Mesendoderm (in vitro differentiated cells): ENCODE results near the gene CDK5RAP2.

Experiments
- DNase-seq: peaks from one replicate; pipeline ENCODE4 v3.0.0; 2013
- H2AK5ac ChIP-seq: 2 replicates; pipeline ENCODE4 v1.6.1; 2013; ENCODE audit warnings: low read length, inconsistent platforms
- H2BK120ac ChIP-seq: 2 replicates; pipeline ENCODE4 v1.6.1; 2013; ENCODE audit warnings: low read depth, mild to moderate bottlenecking, low read length, moderate library complexity, mixed read lengths
- H2BK15ac ChIP-seq: replicated peaks from 2 replicates; pipeline ENCODE4 v1.6.1; 2013; ENCODE audit warnings: low read depth, mild to moderate bottlenecking, moderate library complexity
- H2BK5ac ChIP-seq: 2 replicates; pipeline ENCODE4 v1.6.1; 2013; ENCODE audit warnings: low read length, inconsistent platforms
- H3K18ac ChIP-seq: 2 replicates; pipeline ENCODE4 v1.6.1; 2013; ENCODE audit warnings: mild to moderate bottlenecking, low read length, mixed read lengths
- H3K23ac ChIP-seq: one replicate; pipeline ENCODE4 v1.6.1; 2013; ENCODE audit warnings: low read length
- H3K27ac ChIP-seq: 2 replicates; pipeline ENCODE4 v1.5.1; 2013; ENCODE audit warnings: low read depth, mild to moderate bottlenecking, inconsistent platforms, low read length, moderate library complexity
- H3K27me3 ChIP-seq: 2 replicates; pipeline ENCODE4 v1.6.1; 2013; ENCODE audit warnings: low read length, control low read depth, mild to moderate bottlenecking, inconsistent platforms; ENCODE audit not compliant: insufficient read depth, poor library complexity
- H3K36me3 ChIP-seq: 2 replicates; pipeline ENCODE4 v1.6.1; 2013; ENCODE audit warnings: low read length, inconsistent platforms; ENCODE audit not compliant: control insufficient read depth, insufficient read depth
- H3K4ac ChIP-seq: one replicate; pipeline ENCODE4 v1.6.1; 2013; ENCODE audit warnings: low read depth, mild to moderate bottlenecking, low read length, moderate library complexity
- H3K4me1 ChIP-seq: 2 replicates; pipeline ENCODE4 v1.6.1; 2013; ENCODE audit warnings: low read depth, low read length, inconsistent platforms; ENCODE audit not compliant: control insufficient read depth
- H3K4me2 ChIP-seq: 2 replicates; pipeline ENCODE4 v1.6.1; 2013; ENCODE audit warnings: low read length
- H3K4me3 ChIP-seq: 2 replicates; pipeline ENCODE4 v1.5.1; 2013; ENCODE audit warnings: mild to moderate bottlenecking, low read length
- H3K56ac ChIP-seq: one replicate; pipeline ENCODE4 v1.6.1; 2013; ENCODE audit warnings: low read length
- H3K79me1 ChIP-seq: 2 replicates; pipeline ENCODE4 v1.6.1; 2013; ENCODE audit warnings: low read length, inconsistent platforms
- H3K79me2 ChIP-seq: 2 replicates; pipeline ENCODE4 v1.6.1; 2013; ENCODE audit warnings: mild to moderate bottlenecking, low read length; ENCODE audit not compliant: control insufficient read depth, insufficient read depth
- H3K9ac ChIP-seq: 2 replicates; pipeline ENCODE4 v1.6.1; 2013; ENCODE audit warnings: low read length, inconsistent platforms
- H4K5ac ChIP-seq: one replicate; pipeline ENCODE4 v1.6.1; 2013; ENCODE audit warnings: low read length
- H4K8ac ChIP-seq: one replicate; pipeline ENCODE4 v1.6.1; 2013; ENCODE audit warnings: low read depth, mild to moderate bottlenecking, control low read depth, low read length, moderate library complexity
- WGBS: extraction: QIAGEN DNeasy Blood & Tissue Kit; methylation state at CpG from one replicate; pipeline ENCODE4 v1.1.7; 2013; ENCODE audit warnings: low lambda C conversion rate, missing lambda C conversion rate; ENCODE audit not compliant: insufficient coverage; ENCODE audit errors: extremely low coverage; 5-methylcytosine and 5-hydroxymethylcytosine counted together

Gene CDK5RAP2

DNA sequence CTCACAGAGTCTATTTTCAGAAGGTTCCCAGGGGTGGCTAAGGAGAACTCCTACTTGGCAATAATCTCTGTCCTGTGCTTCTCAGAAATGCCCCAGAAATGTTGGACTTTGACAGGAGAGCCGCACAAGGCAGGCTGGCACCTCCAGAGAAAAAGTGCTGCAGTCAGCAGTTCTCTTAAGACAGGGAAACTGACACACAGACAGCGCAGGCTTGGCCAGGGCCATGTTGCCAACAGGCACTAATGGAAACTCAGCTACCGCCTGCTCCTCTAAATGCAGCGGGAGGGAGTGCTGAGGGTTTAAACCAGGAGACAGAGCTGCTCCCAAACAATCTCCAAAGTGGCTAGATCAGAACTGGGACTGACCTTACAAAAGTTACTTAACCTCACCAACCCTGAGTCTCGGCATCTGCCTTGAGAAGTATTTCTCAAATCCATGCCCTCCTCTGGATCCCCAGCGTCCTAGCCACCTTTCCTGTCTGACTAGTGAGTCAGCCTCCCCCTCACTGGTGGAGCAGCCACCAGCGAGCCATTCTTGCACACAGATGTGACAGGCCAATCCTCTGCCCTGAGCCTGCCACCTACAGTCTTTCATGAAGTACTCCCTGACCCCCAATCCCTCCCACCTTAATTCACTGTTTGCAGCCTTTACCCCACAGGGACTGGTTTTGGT is 186.4 kb downstream of the CDK5RAP2 start:
- H3K4ac ChIP-seq, result no peak overlapping the region

DNA sequence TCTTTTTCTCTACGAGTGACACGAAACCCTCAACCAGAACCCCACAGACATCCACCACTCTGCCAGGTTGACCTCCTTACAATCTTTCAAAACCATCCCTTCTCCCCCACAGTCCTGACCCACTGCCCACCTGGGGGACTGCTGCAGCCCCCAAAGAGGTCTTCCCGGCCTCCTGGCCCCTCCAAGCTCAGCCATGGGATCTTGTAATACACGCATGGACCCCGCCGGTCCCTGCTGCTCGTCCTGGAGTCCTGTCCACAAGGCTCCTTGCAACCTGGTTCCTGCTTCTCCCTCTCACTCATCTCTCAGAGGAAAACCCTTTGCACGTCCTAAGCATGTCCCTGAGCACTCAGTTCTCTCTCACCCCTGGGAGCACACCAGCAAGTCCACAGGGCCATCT is 187.3 kb downstream of the CDK5RAP2 start:
- H3K36me3 ChIP-seq, result peaks cover 3% of the 10 kb centered on the region
- no peaks in the 10 kb centered on the region for H3K79me1 ChIP-seq
- H3K27ac ChIP-seq, result no peak overlapping the region
- H3K23ac ChIP-seq, result no peak overlapping the region
- no peak overlapping the region for H4K5ac ChIP-seq
- no peak for DNase-seq
- H3K4me1 ChIP-seq, result no peaks in the 10 kb centered on the region
- WGBS, result no CpG with 5 or more reads among the region's 8 CpGs
- H3K27me3 ChIP-seq, result no peaks in the 10 kb centered on the region
- no peak overlapping the region for H3K9ac ChIP-seq
- H2BK5ac ChIP-seq, result no peak overlapping the region
- H3K18ac ChIP-seq, result no peak overlapping the region
- no peak overlapping the region for H3K4me3 ChIP-seq
- no peak overlapping the region for H2BK120ac ChIP-seq
- H3K4ac ChIP-seq, result no peak overlapping the region
- no peak overlapping the region for H3K4me2 ChIP-seq
- H2BK15ac ChIP-seq, result no peak overlapping the region
- H2AK5ac ChIP-seq, result no peak overlapping the region
- no peaks in the 10 kb centered on the region for H3K79me2 ChIP-seq
- H4K8ac ChIP-seq, result no peak overlapping the region
- no peak overlapping the region for H3K56ac ChIP-seq

More for the DNA sequence above, 186.4 kb downstream of the CDK5RAP2 start:
- Histone ChIP-seq H2BK5ac (no peak overlapping the region), H3K36me3 (peaks cover 3% of the 10 kb centered on the region), H4K5ac (no peak overlapping the region), H3K9ac (no peak overlapping the region), H2BK120ac (no peak overlapping the region), H3K4me2 (no peak overlapping the region), H3K79me2 (no peaks in the 10 kb centered on the region), H2BK15ac (no peak overlapping the region), H3K27me3 (no peaks in the 10 kb centered on the region), H3K4me1 (no peaks in the 10 kb centered on the region), H3K23ac (no peak overlapping the region), H3K56ac (no peak overlapping the region), H4K8ac (no peak overlapping the region), H3K27ac (no peak overlapping the region), H3K79me1 (no peaks in the 10 kb centered on the region), H3K4me3 (no peak overlapping the region), H2AK5ac (no peak overlapping the region), H3K18ac (no peak overlapping the region)
- WGBS, result no CpG with 5 or more reads among the region's 7 CpGs
- no peak for DNase-seq

DNA sequence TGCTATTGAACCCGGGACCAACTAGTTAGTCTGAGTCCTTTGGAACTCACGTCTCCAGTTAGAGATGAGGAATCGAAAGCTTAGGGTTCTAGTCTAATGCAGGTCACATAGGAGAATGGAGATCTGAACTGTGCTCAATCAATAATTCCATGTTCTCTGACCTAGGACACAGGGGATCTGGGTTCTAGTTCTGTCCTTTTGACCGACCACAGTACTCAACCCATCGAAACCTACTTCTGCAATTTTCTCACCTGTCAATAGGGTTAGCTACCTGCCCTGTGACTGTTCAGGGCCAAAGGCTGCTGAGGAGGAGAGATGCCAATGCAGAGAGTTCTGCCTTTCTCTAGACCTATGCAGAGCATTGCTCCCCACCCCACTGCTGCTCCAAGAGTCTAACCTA is 187.7 kb downstream of the CDK5RAP2 start:
- H2BK5ac ChIP-seq, result no peak overlapping the region
- no peak overlapping the region for H3K9ac ChIP-seq
- H3K18ac ChIP-seq, result no peak overlapping the region
- H3K4me2 ChIP-seq, result no peak overlapping the region
- no peak overlapping the region for H3K27ac ChIP-seq
- H2BK120ac ChIP-seq, result no peak overlapping the region
- no peak overlapping the region for H2BK15ac ChIP-seq
- H3K79me2 ChIP-seq, result no peaks in the 10 kb centered on the region
- H3K27me3 ChIP-seq, result no peaks in the 10 kb centered on the region
- no peak overlapping the region for H4K5ac ChIP-seq
- no peaks in the 10 kb centered on the region for H3K79me1 ChIP-seq
- no CpG with 5 or more reads among the region's 5 CpGs for WGBS
- no peak overlapping the region for H3K23ac ChIP-seq
- DNase-seq, result no peak
- no peak overlapping the region for H3K4ac ChIP-seq
- H3K56ac ChIP-seq, result no peak overlapping the region
- H3K36me3 ChIP-seq, result peaks cover 3% of the 10 kb centered on the region
- no peak overlapping the region for H2AK5ac ChIP-seq
- H4K8ac ChIP-seq, result no peak overlapping the region
- H3K4me3 ChIP-seq, result no peak overlapping the region
- H3K4me1 ChIP-seq, result no peaks in the 10 kb centered on the region

DNA sequence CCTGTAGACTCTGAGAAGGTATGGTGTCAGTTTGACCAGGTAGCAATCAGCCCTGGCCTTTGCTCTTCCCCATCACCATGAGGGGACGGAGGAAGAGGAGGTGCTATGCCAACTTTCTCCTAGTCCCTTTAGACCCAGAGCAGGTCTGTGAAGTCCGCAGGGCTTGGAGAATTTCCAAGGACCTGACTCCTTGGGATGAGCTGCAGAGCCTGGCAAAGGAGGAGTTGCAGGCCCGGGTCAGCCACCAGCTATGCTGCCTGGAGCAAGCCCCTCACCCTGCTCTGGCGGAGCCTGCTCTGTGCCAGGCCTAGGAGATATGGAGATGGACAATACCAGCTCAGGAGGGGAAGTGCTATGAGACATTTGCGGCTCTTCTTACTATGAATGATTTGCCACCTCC is 188.3 kb downstream of the CDK5RAP2 start:
- WGBS, result no CpG with 5 or more reads among the region's 5 CpGs
- Histone ChIP-seq H2BK120ac (no peak overlapping the region), H3K27me3 (no peaks in the 10 kb centered on the region), H3K18ac (no peak overlapping the region), H3K79me1 (no peaks in the 10 kb centered on the region), H3K4ac (no peak overlapping the region), H2BK5ac (no peak overlapping the region), H3K27ac (no peak overlapping the region), H3K79me2 (no peaks in the 10 kb centered on the region), H3K4me2 (no peak overlapping the region), H3K23ac (no peak overlapping the region), H3K9ac (no peak overlapping the region), H3K56ac (no peak overlapping the region), H3K4me3 (no peak overlapping the region), H2BK15ac (no peak overlapping the region), H4K5ac (no peak overlapping the region), H3K4me1 (no peaks in the 10 kb centered on the region), H4K8ac (no peak overlapping the region), H3K36me3 (peaks cover 3% of the 10 kb centered on the region), H2AK5ac (no peak overlapping the region)
- no peak for DNase-seq

DNA sequence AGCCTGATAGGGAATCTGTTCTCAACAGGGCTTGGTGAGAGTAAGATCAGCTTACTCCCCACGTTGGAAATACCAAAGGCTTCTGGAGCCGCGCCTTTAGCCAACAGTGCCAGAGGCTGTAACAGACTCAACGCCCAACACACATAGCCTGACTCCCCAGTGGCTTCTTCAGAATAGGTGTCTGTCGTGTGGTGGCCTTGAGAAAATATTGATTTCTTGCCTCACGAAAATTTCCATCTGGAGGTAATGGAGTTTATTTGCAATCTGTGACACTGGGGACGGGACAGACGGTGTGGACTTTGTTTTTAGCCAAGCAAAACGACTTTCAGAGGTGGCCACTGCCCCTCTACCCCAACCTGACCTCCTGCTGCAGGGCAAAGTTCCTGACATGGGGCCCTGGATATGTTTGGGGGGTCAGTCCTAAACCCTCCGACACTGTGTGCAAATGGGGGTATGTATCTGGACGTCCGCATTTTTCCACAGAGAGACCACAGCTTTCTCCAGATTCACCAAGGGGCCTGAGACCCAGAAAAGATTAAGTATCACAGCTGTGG is 189.3 kb downstream of the CDK5RAP2 start:
- no peak overlapping the region for H3K4me3 ChIP-seq
- no peak overlapping the region for H2BK120ac ChIP-seq
- H4K8ac ChIP-seq, result no peak overlapping the region
- peaks cover 3% of the 10 kb centered on the region for H3K36me3 ChIP-seq
- H2BK5ac ChIP-seq, result no peak overlapping the region
- no peaks in the 10 kb centered on the region for H3K4me1 ChIP-seq
- no peak overlapping the region for H2BK15ac ChIP-seq
- H3K27ac ChIP-seq, result no peak overlapping the region
- H3K79me1 ChIP-seq, result no peaks in the 10 kb centered on the region
- no peak overlapping the region for H3K4me2 ChIP-seq
- H3K27me3 ChIP-seq, result no peaks in the 10 kb centered on the region
- H3K18ac ChIP-seq, result no peak overlapping the region
- no peak overlapping the region for H3K9ac ChIP-seq
- no peak overlapping the region for H3K23ac ChIP-seq
- DNase-seq, result no peak
- H3K79me2 ChIP-seq, result no peaks in the 10 kb centered on the region
- H3K4ac ChIP-seq, result no peak overlapping the region
- no CpG with 5 or more reads among the region's 12 CpGs for WGBS
- H4K5ac ChIP-seq, result no peak overlapping the region
- H2AK5ac ChIP-seq, result no peak overlapping the region
- no peak overlapping the region for H3K56ac ChIP-seq

DNA sequence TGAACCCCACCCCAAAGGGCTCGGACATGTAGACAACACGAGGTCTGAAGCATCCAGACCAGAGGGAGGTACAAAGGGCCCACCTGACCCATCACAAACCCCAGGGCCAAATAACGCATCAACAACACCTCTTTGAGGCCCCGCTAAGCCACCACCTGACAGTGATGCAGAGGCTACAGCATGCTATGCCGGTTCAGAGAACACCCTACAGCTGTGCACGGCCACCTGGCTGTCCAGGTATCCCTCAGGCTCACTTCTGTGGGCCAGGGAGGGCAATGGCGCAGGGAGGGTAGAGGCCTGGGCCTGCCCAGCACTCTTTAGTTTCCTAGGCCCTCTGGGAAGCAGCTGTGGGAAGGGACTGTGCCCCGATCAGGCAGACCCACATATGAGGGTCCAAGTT is 190.1 kb downstream of the CDK5RAP2 start:
- no peak overlapping the region for H3K56ac ChIP-seq
- no peak overlapping the region for H3K23ac ChIP-seq
- WGBS, result no CpG with 5 or more reads among the region's 8 CpGs
- H3K18ac ChIP-seq, result no peak overlapping the region
- no peak overlapping the region for H3K4me3 ChIP-seq
- no peak overlapping the region for H2BK5ac ChIP-seq
- H2AK5ac ChIP-seq, result no peak overlapping the region
- no peak overlapping the region for H3K4me2 ChIP-seq
- H2BK15ac ChIP-seq, result no peak overlapping the region
- no peak overlapping the region for H3K27ac ChIP-seq
- H4K8ac ChIP-seq, result no peak overlapping the region
- H3K4me1 ChIP-seq, result no peaks in the 10 kb centered on the region
- no peaks in the 10 kb centered on the region for H3K79me1 ChIP-seq
- H3K9ac ChIP-seq, result no peak overlapping the region
- H3K79me2 ChIP-seq, result no peaks in the 10 kb centered on the region
- no peaks in the 10 kb centered on the region for H3K27me3 ChIP-seq
- peaks cover 3% of the 10 kb centered on the region for H3K36me3 ChIP-seq
- H3K4ac ChIP-seq, result no peak overlapping the region
- DNase-seq, result no peak
- no peak overlapping the region for H4K5ac ChIP-seq
- no peak overlapping the region for H2BK120ac ChIP-seq
